Measurements from ENCODE around the gene CTSO.
"Not testable (repeated sequence)": the region's sequence is repeated elsewhere in the genome, so short reads cannot be mapped to it uniquely, and the experiment has no call there.

Gene CTSO

DNA sequence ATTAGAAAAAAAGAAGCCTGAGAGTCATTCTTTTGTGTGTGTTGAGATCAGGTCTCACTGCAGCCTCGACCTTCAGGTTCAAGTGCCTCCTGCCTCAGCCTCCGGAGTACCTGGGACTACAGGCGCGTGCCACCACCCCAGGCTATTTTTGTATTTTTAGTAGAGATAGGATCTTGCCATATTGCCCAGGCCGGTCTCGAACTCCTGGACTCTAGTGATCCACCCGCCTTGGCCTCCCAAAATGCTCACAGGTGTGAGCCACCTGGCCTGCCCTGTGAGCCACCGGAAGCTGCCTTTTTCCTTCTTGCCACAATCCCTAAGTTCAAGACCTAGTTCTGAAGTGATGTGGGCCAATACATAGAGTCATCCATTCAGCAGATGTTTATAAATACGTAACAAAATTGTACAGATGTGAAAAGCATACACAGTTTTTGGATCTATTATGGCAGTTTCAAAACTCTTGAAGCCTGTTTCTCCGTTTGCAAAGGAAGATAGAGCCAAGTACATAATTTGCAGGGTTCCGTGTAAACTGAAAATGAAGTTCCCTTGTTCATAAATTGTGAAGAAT, 536 bp upstream of the CTSO start:
- no peak for DNase-seq

DNA sequence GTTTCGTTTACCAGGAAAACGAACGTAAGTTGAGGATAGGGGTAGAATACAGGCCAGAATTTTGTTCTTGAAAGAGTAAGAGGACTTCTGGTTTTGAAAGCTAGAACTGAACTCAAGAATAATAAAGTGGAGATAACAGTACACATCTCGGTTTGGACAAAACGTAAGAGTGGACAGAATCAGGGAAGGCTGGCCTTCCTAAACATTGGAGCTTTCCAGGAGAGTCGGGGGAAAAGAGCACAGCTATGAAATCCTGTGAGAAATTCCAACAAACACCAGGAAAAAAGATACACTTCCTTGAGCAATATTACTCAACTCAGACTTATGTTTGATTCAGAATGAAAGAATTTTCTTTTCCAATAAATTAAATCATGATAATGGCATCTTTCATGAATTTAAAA, 1.2 kb downstream of the CTSO start:
- no peak for DNase-seq

DNA sequence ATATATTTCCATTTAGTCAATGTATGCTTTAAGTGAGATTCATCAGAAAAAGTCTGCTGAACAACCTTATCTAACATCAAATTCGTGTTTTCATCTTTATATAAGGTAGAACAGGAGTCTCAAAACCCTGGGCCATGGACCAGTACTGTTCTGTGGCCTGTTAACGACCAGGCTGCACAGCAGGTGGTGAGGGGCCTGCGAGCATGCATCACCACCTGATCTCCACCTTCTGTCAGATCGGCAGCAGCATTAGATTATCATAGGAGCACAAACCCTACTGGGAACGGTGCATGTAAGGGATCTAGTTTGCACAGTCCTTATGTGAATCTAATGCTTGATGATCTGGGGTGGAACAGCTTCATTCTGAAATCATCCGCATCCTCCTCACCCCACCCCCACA, 3.2 kb downstream of the CTSO start:
- DNase-seq: no peak

DNA sequence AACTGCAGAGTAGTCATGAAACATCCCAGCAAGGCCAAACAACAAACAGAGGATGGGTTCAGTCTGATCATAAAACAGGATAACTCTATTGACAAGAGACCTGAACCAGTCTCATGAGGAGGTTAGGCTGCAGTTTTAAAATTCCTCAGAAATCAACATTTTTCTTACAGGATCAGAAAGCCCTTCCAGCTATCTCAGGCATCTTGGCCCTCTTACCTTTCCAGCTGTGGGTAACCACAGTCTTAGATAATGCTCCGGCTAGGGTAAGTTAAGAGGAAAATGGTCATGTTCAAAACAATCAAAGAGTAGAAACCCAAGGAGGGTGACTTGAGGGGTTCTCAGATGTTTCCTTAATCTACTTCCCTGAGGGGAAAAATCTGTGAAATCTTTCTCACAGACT, 5.1 kb downstream of the CTSO start:
- no peak for DNase-seq

DNA sequence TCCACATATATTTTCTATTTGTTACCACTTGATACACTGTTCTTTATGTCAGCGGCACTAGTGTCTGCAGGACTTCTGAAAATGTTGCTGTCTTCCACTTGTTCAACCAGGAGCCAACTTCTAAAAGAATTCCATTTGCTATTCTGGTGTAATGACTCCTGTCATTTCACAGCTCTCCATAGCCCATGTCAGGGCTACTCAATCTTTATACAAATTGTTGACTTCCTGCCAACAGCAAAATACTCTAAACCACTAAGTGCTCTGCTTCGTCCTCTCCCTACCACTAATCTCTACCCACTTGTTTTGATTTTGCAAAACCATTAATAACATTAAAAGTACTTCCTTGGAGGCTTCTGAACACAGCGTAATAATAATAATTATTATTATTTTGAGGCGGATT, 7.2 kb downstream of the CTSO start:
- no peak for DNase-seq

DNA sequence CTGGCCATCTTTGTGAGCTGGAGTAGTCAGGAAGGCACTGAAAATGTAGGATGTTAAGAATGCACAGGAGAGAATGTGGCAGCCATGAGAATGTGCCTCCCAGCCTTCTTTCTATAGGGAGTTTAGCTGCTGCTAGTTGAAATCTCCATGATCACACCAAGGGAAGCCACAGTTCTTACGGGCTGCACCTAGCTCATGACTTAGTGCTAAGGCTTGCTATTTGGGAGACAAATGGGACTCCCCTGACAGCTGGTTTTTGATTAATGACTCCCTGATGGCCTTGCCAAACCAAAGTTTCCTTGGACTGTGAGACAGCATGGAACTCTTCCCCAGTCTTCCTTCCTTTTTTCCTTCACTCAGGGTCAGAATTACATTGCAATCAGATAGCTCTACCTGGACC, 9.2 kb downstream of the CTSO start:
- DNase-seq: no peak

DNA sequence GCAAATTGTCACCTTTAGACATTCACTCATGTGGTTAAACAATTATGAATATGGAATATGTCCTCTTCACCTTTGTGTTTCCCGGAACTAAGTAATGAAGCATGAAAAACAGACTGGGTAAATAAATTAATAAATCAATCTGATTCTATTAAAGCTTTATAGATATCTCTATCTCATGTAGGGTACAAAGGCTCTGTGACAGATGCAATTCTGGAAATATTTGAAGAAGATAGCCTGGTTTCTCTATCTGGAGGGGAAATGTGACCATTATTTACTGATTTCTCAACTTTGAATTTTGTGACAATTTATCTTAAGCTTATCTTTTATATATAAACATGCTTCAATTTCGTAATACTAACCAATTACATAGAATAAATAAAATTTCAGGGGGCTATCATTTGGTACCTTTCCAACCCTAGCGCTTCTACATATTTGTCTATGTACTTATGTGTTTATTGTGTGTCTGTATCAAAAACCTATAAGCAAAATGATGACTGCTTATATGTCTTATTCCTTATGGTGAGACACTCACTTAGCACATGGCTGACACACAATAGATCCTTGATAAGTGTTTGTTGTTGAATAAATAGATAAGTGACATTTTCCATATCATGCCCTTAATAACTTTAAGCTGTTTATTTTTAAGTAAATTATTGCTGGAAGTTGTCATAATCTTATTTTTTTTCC, 9.9 kb downstream of the CTSO start:
- no peak for DNase-seq

DNA sequence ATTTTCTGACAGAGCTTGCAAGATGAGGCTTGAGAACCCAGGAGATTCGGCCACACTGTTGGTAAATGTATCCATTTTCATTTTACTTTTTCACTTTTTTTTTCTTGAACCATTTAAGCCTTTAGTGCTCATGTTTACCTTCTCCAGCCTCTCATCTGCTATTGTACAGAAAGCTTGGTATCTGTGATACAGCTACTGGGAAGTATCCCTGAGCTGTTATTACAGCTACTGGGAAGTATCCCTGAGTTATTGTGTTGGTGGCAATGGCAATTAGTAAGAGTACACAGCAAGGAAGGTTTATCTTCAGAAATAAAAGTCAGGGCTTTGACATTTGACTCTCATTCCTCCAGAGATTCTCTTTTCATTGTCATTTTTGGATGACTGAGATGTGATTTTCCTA, 11.8 kb downstream of the CTSO start:
- no peak for DNase-seq

DNA sequence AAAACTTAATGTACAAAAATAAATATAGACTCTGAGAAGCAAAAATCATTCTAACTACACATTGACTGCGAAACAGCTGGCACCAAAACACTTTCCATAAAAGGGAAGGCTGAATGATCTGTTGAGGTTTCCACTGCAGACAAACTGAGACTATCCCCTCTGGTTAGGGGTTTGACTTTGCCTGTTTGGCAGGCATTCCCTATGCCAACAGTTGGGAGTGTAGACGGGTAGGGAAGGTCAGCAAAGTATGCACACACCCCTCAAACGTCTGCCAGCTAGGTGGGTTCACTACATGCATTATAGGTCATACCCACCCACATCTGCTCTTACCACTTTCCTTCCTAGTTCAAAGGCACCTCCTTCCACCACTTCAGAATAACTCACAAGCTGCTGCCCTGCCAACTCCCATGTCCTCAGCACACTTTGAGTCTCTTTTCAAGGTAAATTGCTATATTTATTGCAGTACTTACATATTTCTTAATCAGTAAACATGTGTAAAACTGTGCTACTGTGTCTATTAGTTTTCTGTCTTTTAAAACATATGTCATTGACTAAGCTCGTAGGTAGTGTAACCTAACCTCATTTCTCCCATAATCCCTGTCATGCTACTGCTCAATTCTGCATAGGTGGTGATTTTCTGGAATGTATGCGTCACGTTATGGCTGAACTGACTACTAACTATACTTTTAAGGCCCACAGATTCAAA, 12.4 kb downstream of the CTSO start:
- DNase-seq: no peak

DNA sequence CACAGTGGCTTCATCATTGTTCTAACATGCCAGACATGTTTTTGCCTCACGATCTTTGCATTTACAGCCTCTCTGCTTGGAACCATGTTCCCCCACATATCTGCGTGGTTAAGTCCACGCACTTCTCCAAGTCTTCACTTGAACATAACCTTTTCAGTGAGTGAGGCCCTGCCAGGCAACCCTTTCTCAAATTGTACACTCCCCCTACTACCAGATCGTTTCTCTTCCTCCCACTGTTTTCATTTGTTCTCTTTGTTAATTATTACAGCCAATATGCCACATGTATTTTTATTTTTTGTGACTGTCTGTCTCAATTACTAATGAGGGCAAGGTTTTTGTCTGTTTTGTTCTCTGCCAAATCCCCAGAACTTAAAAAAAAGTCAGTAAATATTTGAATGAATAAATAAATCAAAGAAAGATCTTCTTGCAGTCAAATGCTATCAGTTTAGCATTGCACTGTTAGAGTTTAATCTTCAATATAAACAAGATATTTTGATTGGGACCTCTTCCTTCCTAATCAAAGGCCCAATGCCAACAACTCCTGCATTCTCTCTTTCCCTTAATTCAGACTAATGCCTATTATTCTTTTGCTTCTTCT, 18.2 kb downstream of the CTSO start:
- DNase-seq: no peak

DNA sequence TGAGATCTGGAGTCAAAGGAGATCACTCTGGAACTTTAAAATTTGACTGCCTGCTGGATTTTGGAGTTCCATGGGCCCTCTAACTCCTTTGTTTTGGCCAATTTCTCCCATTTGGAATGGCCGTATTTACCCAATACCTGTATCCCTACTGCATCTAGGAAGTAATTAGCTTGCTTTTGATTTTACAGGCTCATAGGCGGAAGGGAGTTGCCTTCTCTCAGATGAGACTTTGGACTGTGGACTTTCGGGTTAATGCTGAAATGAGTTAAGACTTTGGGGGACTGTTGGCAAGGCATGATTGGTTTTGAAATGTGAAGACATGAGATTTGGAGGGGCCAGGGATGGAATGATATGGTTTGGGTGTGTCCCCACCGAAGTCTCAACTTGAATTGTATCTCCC, 19.0 kb downstream of the CTSO start:
- DNase-seq: not testable (repeated sequence)

DNA sequence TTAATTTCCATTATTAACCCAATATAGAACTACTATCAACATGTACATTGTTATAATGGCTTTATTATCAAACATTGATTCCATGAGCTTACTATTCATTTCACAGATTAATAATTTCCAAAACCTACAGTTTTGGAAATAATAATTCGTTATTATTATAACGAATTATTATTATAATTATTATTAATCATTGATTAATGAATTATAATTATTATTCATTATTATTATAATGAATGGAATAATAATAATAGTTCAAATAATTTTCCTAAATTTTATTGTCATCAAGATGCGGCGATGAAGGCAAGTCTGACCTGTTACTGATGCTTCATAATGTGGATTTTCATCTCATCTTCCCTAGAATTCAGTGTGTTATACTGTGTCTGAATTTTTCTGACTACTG, 22.0 kb downstream of the CTSO start:
- DNase-seq: no peak

DNA sequence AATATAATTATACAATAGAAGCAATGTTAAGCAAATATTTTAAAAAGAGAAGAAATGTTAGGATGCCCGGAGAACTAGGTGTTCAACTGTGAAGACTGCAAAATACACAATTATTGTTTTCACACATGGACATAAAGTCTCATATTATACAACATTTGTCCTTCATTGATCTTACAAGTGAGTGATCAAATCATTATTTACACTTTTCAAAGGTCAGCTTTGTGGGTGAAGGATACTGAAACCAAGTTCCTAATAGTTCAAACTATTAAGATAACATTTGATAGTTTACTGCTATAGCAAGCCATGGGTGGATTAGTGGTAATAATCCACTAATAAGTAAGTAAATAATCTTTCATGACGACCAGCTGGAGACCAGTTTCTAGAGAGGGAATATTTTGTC, 23.3 kb downstream of the CTSO start:
- DNase-seq: no peak

DNA sequence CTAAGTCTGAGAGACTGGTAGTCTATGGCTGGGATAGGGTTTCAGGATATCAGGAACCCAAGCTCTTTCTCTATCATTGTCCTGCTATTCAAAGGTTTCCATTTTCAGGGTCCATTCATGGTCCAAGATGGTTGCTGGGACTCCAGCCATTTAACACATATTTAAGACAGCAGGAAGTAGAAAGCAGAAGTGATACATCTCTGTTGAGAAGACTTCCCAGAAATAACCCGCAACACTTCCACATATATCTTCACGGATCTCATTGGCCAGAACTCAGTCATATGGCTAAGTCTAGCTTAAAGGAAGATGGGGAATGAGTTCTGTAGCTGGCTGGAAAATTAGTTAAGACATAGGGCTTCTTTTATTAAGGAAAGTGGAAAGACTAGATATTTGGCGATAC, 23.8 kb downstream of the CTSO start:
- DNase-seq: no peak

DNA sequence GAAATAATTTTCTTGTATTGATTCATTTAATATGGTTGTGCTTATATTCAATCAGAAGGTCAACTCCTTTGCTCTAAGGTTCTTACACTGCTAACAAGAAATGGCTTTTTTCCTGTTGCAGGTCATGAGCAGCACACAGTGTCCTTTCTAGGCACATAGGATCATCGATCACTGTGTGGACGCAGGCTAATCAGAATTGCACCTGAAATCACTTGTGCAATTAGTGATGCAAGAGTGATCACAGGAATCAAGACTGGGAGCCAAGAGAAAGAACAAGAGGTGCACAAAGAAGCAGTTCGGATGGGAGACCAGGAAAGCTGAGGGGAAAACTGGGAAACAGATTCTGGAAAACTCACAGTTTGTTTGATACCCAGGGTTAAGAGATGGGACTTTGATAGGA, 29.0 kb downstream of the CTSO start:
- DNase-seq: no peak

DNA sequence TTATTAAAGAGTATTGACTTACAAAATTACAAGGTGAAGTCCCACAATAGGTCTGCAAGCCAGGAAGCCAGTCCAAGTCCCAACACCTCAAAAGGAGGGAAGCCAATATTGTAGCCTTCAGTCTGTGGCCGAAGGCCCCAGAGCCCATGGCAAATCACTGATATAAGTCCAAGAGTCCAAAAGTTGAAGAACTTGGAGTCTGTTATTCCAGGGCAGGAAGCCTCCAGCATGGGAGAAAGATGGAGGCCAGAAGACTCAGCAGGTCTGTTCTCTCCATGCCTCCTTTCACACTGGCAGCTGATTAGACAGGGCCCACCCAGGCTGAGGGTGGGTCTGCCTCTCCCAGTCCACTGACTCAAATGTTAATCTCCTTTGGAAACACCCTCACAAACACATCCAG, 32.1 kb downstream of the CTSO start:
- no peak for DNase-seq

DNA sequence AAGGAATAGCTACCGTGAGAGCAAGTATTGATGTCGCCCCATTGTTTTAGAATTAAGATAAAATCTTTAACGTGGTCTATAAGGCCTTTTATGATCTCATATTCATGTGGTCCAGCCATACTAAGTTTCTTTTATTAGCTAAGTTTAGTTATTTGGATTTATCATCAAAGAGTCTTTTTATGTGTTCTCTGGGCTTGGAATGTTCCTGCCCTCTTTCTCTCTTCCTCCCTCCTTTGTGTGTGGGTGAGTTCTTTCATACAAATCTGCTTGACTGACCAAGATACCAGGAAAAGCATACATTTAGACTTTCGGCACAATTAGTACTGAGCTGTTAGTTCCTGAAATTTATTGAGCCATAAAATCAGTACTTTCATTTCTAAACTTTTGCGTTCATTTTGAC, 38.9 kb downstream of the CTSO start:
- no peak for DNase-seq

DNA sequence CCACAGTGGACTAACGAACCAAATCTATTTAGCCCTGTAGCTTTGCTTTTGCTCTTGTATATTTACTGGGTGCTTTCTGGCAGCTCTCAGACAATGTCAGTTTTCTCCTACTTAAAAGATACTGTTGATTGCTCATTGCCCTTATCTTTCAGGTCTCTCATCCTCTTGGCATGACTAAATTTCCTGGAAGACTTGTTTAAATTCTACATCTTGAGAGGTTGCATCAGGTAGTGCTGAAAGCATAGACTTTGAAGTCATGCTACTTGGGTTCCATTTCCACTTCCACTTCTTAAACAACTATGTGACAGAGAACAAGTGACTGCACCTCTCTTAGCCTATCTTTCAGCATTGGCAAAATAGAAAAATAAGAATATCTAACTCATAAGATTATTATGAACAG, 41.8 kb downstream of the CTSO start:
- DNase-seq: no peak

DNA sequence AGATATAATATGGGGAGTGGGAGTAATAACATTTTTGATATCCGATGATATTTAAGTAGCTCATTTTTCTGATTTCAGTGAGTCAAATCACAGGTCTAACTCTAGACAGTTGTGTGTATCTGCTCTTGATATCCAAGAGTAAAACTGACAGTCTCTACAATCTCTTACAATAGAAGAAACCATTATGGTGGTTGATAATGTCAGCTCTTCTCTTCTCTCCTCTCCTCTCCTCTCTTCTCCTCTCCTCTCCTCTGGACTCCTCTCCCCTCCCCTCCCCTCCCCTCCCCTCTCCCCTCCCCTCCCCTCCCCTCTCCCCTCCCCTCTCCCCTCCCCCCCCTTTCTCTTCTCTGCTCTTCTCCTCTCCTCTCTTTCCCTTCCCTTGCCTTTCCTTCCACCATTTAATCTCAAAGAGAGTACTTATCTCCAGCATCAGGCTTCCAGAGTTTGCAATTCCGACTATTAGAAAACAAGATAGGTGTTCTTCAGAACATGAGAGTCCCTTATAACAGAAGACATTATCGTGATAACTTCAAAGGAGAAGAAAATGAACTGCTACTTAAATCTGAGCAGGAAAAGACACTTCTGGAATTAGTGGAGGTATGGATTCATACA, 43.9 kb downstream of the CTSO start:
- no peak for DNase-seq

DNA sequence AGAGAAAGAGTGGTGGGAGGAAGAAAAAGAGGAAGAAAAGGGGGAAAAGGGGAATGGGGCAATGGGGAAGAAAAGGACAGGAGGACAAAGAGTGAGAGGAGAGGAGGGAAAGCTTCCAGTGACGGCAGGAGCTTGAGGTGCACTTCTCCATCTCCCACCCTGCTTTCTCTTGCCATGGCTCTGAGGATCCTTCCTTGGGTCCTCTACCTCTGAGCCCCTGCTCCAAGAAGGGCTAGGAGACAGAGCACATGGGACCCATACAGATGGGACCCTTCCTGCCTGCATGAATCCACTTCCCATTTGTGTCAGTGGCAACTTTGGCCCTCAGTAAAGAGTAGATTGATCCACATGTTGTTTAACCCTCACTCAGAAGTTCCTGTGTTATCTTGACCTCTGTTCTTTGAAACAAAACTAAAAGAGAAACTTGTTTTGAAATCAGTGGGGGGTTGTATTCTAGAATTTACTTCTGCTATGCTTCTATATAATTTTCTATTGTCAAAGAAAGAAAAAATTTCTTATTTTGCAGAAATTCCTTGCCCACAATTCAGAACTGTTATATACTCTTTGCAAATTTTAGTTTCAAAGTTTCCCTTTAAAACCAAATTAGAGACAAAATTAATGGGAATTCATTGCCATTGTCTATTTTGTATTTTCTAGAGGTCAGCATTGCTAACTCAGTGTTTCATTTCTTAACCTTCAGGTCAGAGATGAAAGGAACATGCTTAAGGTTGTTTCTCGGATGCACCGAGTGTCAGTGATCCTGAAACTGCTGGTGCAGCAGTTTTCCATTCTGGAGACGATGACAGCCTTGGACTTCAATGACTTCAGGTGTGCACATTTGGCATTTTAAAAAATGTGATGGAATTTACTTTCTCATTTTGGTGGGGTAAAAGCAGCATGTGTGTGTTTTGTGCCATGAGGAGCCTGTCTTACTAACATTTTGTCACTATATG, 45.2 kb downstream of the CTSO start:
- no peak for DNase-seq

DNA sequence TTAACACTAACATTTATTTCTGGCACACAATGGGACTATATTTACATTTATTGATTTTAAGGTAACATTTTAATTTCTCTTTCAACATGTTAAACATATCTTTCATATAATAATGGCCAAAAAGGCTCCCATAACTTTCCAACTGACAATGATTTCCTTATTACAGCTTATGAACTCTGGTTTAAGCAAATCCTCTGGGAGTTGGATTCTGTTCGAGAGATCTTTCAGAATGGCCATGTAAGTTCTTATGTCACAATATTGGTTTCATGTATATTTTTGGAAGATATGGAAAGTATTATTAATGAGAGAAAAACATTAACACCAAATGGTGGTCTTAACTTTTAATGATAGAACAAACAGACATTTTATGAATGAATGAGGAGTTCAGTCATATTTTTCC, 46.1 kb downstream of the CTSO start:
- no peak for DNase-seq

DNA sequence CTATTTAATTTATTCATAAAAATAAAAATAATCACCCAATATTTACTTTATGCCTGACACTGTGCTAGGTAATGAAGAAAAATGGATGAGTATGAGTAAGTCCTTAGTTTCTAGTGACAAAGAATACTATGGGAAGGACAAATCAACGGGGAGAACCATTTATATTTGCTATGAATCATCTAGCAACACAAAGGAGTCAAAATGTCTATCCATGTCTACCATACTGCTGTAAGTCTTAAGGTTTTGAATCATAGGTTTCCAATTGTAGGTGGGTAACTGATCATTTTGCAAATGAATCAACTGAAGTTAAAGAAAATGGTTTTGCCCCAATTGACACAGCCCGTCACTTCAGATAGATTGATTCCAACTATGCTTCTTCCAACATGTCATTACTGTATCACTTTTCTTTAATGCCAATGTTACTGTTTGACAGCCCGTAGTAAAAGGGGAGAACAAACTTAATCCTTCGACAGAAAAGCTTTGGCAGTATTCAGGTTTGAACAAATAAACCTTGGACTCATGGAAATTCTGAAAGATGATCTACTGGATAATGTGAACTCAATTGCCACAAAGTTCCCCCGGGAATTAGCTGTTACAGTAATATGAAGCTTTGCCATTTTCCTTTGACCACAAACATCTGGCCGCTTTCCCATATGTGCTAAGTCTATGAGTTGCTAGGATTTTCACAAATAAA, 47.0 kb downstream of the CTSO start:
- DNase-seq: peak; percentile 82

All from femur (tissue), 1 donor.